ENCODE measurements around the gene KREMEN1.
A peak's percentile ranks its signal among the peaks of the same experiment; 100 is the strongest.

KREMEN1 gene

DNA sequence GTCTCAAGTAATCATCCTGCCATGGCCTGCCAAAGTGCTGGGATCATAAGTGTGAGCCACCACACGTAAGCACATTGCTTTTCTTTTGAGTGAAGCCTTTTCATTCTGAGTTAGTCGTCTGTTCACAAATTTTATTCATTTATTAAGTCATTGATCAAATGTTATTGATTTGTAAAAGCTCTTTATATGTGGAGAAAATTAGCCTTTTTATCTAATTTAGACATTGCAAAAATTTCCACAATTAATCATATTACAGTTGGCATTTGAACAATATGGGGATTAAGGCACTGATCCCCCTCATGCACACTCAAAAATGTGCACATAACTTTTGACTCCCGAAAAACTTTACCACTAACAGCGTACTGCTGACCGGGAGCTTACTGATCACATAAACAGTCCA is 125.4 kb downstream of the KREMEN1 start:
- H3K9me3 ChIP-seq (ENCODE audit: control insufficient read depth, low read length), result no peaks in the 10 kb centered on the region
- H3K27me3 ChIP-seq (ENCODE audit: control insufficient read depth, insufficient read depth, low read length), result no peaks in the 10 kb centered on the region
- H3K36me3 ChIP-seq (ENCODE audit: control insufficient read depth, insufficient read depth, low read length), result no peaks in the 10 kb centered on the region
- H3K4me3 ChIP-seq (ENCODE audit: low read length), result no peak overlapping the region
- peaks cover 12% of the 10 kb centered on the region for H3K4me1 ChIP-seq (ENCODE audit: control insufficient read depth, insufficient read depth, low read length)
- no peak overlapping the region for H3K9ac ChIP-seq (ENCODE audit: low read length)

DNA sequence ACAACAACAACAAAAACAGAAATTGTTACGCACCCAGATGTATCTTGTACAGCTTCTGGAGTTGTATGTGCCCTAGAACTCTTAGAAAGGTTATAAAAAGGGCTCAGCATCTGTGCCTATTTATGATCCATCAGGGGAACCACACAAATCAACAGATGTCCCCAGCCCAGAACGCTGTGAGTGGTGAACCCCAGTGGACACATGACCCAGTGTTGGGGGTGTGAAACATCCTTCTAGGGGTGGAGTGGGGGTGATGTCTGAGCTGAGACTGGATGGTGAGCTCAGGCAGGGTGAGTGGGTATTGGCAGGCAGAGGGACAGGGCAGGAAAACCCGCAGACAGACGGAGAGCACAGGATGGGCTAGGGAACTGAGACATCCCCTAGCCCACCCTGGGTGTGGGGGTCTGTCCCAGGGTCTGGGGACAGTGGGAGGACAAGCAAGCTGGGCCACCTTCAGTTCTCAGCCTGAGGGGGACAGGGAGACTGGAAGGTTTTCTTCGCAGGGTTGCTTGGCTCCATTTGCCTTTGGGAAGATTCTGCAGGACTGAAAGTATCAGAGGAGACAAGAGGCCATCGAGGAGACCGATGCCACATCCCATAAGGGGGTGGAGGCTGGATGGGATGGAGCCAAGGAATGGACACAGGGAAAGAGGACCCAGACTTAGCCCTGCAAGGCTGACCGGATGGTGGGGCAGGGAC is 127.0 kb downstream of the KREMEN1 start:
- Histone ChIP-seq H3K4me3 (ENCODE audit: low read length) (no peak overlapping the region), H3K9ac (ENCODE audit: low read length) (no peak overlapping the region)

DNA sequence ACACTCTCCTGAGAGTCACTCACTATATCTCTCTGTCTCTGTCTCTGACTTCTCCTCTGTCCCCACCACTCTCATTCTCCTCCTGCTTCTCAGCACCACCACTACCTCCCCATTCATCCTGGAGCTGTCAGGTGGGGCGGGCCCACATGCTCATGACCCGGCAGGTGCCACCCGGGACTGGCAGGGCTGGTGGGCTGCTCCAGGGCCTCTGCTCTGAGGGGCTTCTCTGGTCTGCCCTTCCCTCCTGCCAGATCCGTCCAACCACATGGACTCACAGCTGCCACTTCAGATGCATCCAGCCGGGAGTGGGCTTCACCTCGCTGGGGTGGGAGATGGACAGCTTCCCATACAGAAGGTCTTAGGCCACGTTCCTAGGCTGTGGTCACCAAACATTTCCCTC is 128.1 kb downstream of the KREMEN1 start:
- no peaks in the 10 kb centered on the region for H3K9me3 ChIP-seq (ENCODE audit: control insufficient read depth, low read length)
- H3K27me3 ChIP-seq (ENCODE audit: control insufficient read depth, insufficient read depth, low read length), result no peaks in the 10 kb centered on the region
- no peak overlapping the region for H3K9ac ChIP-seq (ENCODE audit: low read length)
- no peak overlapping the region for H3K4me3 ChIP-seq (ENCODE audit: low read length)
- H3K4me1 ChIP-seq (ENCODE audit: control insufficient read depth, insufficient read depth, low read length), result peaks cover 14% of the 10 kb centered on the region
- H3K36me3 ChIP-seq (ENCODE audit: control insufficient read depth, insufficient read depth, low read length), result no peaks in the 10 kb centered on the region

More for the DNA sequence above, 127.0 kb downstream of the KREMEN1 start:
- H3K36me3 ChIP-seq (ENCODE audit: control insufficient read depth, insufficient read depth, low read length), result no peaks in the 10 kb centered on the region
- H3K27me3 ChIP-seq (ENCODE audit: control insufficient read depth, insufficient read depth, low read length), result no peaks in the 10 kb centered on the region
- peaks cover 12% of the 10 kb centered on the region for H3K4me1 ChIP-seq (ENCODE audit: control insufficient read depth, insufficient read depth, low read length)
- no peaks in the 10 kb centered on the region for H3K9me3 ChIP-seq (ENCODE audit: control insufficient read depth, low read length)

DNA sequence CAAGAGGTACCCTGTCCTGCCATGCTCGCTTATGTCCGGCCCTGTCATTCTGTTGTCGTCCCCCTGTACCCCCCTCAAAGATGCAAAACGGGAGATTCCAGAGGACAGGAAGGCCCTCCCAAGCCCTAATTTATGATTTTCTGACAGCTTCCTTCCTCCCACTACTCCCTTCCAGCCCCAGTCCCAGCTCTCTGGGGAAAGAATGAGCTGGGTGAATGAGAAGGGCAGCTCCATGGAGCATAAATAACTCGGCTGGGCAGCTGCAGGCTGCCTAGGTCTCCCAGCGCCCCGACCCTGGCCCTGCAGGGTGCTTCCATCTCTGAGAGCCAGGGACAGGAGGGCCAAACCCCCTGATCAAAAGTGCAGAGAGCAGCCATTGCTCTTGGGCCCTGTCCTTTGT is 128.9 kb downstream of the KREMEN1 start:
- H3K9ac ChIP-seq (ENCODE audit: low read length), result no peak overlapping the region

DNA sequence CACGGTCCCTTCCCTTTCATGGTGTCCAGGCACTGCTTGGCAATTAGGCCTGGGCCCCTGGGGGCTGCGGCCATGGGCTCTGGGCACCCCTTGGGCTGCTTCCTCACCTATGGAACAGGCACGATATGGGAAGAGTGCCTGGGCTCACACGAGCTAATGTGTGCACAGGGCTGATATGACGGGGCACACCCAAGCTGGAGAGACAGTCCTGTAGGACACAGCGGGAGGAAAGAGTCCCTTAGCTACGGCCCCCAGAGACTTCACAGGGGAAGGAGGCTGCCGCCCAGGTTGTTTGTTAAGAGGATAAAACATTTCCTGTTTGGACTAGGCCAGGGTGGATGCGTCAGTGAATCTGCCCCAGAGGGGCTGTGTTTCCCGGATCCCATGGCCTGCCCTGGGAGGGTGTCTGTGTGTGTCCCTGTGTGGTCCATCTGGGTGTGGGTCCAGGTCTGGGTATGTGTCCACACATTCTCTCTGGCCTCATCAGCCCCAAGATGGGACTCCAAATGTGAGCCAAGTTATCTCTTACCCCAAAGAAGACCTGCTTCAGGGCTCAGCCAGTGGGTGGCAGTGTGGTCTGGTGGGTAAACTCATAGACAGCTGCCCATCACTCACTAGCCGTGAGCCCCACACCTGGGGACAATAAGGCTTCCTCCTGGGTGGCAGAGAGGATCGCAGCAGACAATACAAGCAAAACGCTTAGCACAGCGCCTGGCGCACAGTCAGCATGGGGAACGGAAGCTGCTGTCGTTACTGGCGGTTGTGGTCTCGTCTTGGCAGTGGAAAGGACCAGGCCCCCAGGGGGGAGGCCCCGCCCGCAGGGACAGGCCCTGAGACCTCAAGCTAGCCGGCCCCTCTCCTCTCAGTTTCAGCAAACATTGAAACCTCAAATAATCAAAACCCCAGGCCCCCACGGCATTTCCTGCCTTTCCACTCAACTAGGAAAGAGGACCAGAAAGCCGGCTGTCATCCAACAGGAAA is 129.7 kb downstream of the KREMEN1 start:
- Histone ChIP-seq H3K36me3 (ENCODE audit: control insufficient read depth, insufficient read depth, low read length) (no peaks in the 10 kb centered on the region), H3K9ac (ENCODE audit: low read length) (no peak overlapping the region), H3K9me3 (ENCODE audit: control insufficient read depth, low read length) (no peaks in the 10 kb centered on the region), H3K27me3 (ENCODE audit: control insufficient read depth, insufficient read depth, low read length) (peaks cover 16% of the 10 kb centered on the region), H3K4me3 (ENCODE audit: low read length) (no peak overlapping the region), H3K4me1 (ENCODE audit: control insufficient read depth, insufficient read depth, low read length) (peaks cover 18% of the 10 kb centered on the region)

More for the DNA sequence above, 128.9 kb downstream of the KREMEN1 start:
- Histone ChIP-seq H3K27me3 (ENCODE audit: control insufficient read depth, insufficient read depth, low read length) (peaks cover 8% of the 10 kb centered on the region), H3K36me3 (ENCODE audit: control insufficient read depth, insufficient read depth, low read length) (no peaks in the 10 kb centered on the region), H3K4me3 (ENCODE audit: low read length) (no peak overlapping the region), H3K9me3 (ENCODE audit: control insufficient read depth, low read length) (no peaks in the 10 kb centered on the region), H3K4me1 (ENCODE audit: control insufficient read depth, insufficient read depth, low read length) (peaks cover 18% of the 10 kb centered on the region)

DNA sequence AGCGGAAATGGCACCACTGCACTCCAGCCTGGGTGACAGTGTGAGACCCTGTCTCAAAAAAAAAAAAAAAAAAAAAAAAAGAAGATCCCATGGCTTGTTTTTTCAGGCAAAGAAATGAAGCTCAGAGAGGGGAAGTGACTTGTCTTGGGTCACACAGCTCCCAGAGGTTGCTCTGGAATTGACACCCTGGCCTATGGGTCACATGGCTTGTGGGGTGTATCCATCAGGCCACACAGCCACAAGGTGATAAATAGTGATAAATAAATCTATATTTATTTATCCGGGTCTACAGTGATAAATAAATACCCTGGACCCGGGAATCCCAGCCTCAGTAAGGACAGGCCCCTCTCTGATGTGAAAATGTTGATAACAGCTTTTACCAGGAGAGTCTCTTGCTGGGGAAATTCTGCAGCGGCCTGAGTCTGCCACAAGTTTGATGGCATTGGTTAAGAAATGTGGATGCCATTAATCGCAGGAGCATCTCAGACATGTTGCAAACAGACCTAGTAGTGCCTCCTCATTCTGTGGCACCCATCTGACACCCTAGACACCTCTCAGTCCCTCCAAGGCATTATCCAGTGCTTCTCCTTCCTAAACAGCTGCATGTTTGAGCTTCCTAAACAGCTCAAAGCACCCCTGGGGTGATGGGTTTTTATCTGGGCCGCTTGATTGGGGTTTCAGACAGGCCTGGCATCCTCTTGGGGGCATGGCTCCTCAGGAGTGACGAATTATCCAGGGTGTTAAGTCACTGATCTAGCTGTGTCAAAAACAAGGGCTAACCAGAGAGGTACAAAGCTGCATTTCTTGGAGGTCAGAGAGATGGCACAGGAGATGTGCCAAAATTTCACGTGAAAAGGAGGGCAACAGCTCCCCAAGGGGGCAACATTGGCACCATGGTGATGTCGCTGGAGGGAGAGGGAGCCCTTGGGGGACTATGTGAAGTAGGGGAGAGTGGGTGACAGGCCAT is 130.9 kb downstream of the KREMEN1 start:
- no peaks in the 10 kb centered on the region for H3K9me3 ChIP-seq (ENCODE audit: control insufficient read depth, low read length)
- H3K9ac ChIP-seq (ENCODE audit: low read length), result no peak overlapping the region
- H3K4me1 ChIP-seq (ENCODE audit: control insufficient read depth, insufficient read depth, low read length), result peaks cover 18% of the 10 kb centered on the region
- no peaks in the 10 kb centered on the region for H3K36me3 ChIP-seq (ENCODE audit: control insufficient read depth, insufficient read depth, low read length)
- no peak overlapping the region for H3K4me3 ChIP-seq (ENCODE audit: low read length)
- peaks cover 19% of the 10 kb centered on the region for H3K27me3 ChIP-seq (ENCODE audit: control insufficient read depth, insufficient read depth, low read length)

DNA sequence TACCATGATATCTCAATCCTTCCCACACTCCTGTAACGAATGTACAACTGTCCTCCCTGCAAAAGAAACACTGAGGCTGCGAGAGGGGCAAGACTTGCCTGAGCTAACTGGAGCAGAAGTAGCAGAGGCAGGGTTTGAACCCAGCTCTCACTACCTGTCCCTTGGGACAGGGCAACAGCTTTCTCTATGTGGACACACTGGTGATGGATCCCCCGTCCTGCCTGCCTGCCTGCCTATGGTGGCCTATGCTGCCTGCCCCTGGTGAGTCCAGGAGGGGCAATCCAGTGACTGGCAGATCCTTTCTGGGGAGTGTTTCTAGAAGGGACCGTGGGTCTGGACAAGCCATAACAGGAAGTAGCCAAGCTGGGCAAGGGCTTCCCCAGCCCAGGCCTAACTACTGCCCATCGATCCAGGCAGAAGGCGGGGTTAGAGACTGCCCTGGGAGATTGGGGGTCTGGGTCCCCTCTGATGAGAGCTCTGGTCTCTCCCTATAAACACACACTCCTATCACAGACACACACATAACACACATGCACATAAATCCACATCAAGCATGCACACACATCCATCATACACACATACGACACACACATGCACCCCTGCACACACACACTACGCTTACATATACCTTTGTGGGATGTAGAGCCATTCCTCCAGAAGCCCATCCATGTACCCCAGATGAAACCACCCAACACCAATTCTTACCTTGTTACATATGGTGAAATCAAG is 131.8 kb downstream of the KREMEN1 start:
- peaks cover 19% of the 10 kb centered on the region for H3K27me3 ChIP-seq (ENCODE audit: control insufficient read depth, insufficient read depth, low read length)
- no peak overlapping the region for H3K9ac ChIP-seq (ENCODE audit: low read length)
- H3K36me3 ChIP-seq (ENCODE audit: control insufficient read depth, insufficient read depth, low read length), result no peaks in the 10 kb centered on the region
- H3K4me1 ChIP-seq (ENCODE audit: control insufficient read depth, insufficient read depth, low read length), result peaks cover 18% of the 10 kb centered on the region
- no peaks in the 10 kb centered on the region for H3K9me3 ChIP-seq (ENCODE audit: control insufficient read depth, low read length)
- H3K4me3 ChIP-seq (ENCODE audit: low read length), result no peak overlapping the region

DNA sequence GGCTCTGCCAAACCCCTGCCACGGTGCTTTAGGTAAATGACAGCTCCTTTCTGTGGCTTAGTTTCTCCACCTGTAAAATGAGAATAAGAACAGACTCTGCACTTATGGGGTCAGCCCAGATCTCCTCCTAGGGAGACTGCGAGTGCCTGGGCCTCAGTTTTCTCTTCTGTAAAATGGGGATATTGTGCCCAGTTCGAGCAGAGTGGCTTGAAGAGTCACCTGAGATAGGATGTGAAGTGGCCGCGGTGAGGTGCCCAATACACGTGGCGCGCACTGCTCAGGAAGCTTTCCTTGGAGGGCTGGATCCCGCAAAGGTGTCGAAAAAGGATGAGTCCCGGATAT is 132.4 kb downstream of the KREMEN1 start:
- peaks cover 19% of the 10 kb centered on the region for H3K27me3 ChIP-seq (ENCODE audit: control insufficient read depth, insufficient read depth, low read length)
- peaks cover 18% of the 10 kb centered on the region for H3K4me1 ChIP-seq (ENCODE audit: control insufficient read depth, insufficient read depth, low read length)
- H3K9me3 ChIP-seq (ENCODE audit: control insufficient read depth, low read length), result no peaks in the 10 kb centered on the region
- H3K4me3 ChIP-seq (ENCODE audit: low read length), result no peak overlapping the region
- no peak overlapping the region for H3K9ac ChIP-seq (ENCODE audit: low read length)
- no peaks in the 10 kb centered on the region for H3K36me3 ChIP-seq (ENCODE audit: control insufficient read depth, insufficient read depth, low read length)

DNA sequence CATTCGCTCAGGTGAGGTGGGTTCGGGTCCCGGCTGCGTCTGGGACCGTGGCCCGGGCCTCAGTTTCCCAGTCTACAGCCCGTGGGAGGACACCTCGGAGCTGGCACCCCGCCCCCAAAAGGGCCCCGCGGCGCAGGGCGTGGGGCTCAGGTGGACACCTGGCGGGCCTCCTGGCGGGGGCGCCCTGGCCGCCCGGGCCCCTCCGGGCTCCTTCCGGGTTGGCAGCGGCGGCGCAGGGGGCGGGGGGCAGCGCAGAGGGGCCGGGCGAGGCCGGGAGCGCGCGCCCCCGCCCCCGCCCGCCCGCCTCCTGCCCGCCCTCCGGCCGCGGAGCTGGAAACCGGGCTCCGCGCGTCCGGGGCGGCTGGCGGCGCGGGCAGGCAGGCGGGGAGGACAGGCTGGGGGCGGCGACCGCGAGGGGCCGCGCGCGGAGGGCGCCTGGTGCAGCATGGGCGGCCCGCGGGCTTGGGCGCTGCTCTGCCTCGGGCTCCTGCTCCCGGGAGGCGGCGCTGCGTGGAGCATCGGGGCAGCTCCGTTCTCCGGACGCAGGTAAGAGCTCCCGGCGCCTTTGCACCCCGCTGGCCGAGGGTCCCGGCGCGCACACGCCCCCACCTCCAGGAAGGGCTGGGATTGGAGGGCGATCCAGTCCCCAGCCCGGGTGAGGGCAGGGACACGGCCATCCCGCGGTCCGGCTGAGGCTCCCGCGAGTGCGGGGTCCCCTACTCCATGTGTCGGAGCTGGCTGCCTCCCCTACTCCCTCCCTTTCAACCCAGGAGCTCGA is 132.9 kb downstream of the KREMEN1 start, which contains the start of gene EMID1:
Gene EMID1 (plus strand): TSS at position 303 of the 778 bp plus-strand sequence. CDS start 143 bp downstream, at position 446.
- Histone ChIP-seq H3K9me3 (ENCODE audit: control insufficient read depth, low read length) (no peaks in the 10 kb centered on the region), H3K27me3 (ENCODE audit: control insufficient read depth, insufficient read depth, low read length) (peaks cover 19% of the 10 kb centered on the region), H3K4me3 (ENCODE audit: low read length) (no peak within 1 kb of the TSS), H3K4me1 (ENCODE audit: control insufficient read depth, insufficient read depth, low read length) (peaks cover 18% of the 10 kb centered on the region), H3K36me3 (ENCODE audit: control insufficient read depth, insufficient read depth, low read length) (no peaks in the 10 kb centered on the region), H3K9ac (ENCODE audit: low read length) (peak within 1 kb of the TSS; percentile 55)

DNA sequence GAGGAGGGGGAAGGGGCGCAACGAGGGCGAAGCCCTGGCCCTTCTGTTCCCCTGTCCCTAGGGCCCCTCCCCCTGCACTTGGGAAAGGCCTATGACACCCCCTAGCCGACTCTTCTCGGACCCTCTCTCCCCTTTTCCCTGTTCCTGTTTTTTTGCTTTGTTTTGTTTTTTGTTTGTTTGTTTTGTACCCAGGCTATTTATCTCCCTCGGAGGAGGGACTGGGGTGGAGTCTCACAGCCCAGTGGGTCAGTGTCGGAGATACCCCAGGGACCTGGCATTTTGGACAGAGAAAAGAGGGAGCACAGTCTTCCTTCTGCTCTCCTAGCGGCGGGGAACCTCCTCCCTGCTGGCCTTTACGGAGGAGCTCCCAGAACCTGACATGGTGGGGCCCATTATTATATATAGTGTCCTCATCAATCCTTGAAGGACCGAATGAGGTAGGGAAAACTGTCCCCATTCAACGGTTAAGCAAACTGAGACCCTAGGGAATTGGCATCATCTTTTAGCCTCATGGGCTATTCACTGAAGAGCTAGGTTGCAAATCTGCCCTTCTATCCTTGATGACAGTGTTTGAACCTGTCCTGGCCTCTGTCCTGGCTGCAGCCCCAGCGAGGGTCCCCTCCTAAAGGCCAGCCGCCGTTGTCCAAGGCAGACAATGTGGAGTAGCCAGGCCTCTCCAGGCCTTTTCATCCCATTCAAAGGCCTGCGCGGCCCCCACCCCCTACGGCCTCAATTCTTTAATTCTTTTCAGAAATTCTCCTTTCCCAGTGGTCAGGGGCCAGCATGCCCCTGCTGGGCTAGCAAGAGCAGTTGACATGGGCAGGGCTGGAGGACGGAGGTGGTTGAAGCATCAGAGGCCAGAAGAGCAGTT is 133.8 kb downstream of the KREMEN1 start:
- peaks cover 19% of the 10 kb centered on the region for H3K27me3 ChIP-seq (ENCODE audit: control insufficient read depth, insufficient read depth, low read length)
- H3K9me3 ChIP-seq (ENCODE audit: control insufficient read depth, low read length), result no peaks in the 10 kb centered on the region
- no peak overlapping the region for H3K4me3 ChIP-seq (ENCODE audit: low read length)
- no peaks in the 10 kb centered on the region for H3K36me3 ChIP-seq (ENCODE audit: control insufficient read depth, insufficient read depth, low read length)
- peaks cover 18% of the 10 kb centered on the region for H3K4me1 ChIP-seq (ENCODE audit: control insufficient read depth, insufficient read depth, low read length)
- H3K9ac ChIP-seq (ENCODE audit: low read length), result peak overlapping the region; percentile 55
